Progenitor cell of endocrine pancreas (in vitro differentiated cells): Measurements from ENCODE around the gene BMP15. TPM values are rescaled to one million over a fixed set of nuclear protein-coding genes. Genes with fewer than 3 reads are reported as not detected.

Source experiments
- DNase-seq: peaks from one replicate; pipeline ENCODE4 v3.0.0; 2021; ENCODE audit warnings: low spot score; ENCODE audit not compliant: unreplicated experiment
- H3K27ac Mint-ChIP-seq: 2 replicates; pipeline ENCODE4 v1.8.0; 2021; ENCODE audit warnings: mild to moderate bottlenecking, moderate library complexity, mixed read lengths
- H3K27me3 Mint-ChIP-seq: 2 replicates; pipeline ENCODE4 v1.8.0; 2021; ENCODE audit warnings: mixed read lengths
- H3K36me3 Mint-ChIP-seq: 2 replicates; pipeline ENCODE4 v1.8.0; 2022; ENCODE audit warnings: mixed read lengths; ENCODE audit not compliant: insufficient read depth
- H3K4me1 Mint-ChIP-seq: 2 replicates; pipeline ENCODE4 v1.8.0; 2021; ENCODE audit warnings: low read depth, mixed read lengths
- H3K4me3 Mint-ChIP-seq: 2 replicates; pipeline ENCODE4 v1.8.0; 2021; ENCODE audit warnings: low read depth, mild to moderate bottlenecking, moderate library complexity, mixed read lengths
- H3K9me3 Mint-ChIP-seq: 2 replicates; pipeline ENCODE4 v1.8.0; 2021; ENCODE audit warnings: low read depth, mixed read lengths
- CTCF ChIP-seq: fragments of 200-600 bp; sonication (generic); IDR thresholded peaks from one replicate; pipeline ENCODE4 v1.5.0; 2021; ENCODE audit warnings: antibody characterized with exemption, mild to moderate bottlenecking; ENCODE audit not compliant: unreplicated experiment
- long read RNA-seq: library from polyadenylated mRNA; unstranded; transcript quantifications from one replicate; pipeline ENCODE4 v2.0.0, GENCODE V29; 2020
- total RNA-seq: library from RNA; stranded (reverse); gene quantifications from 2 replicates; pipeline ENCODE4 v1.2.1, GENCODE V29; 2021

Gene BMP15
- not detected in 2 replicates for total RNA-seq
- long read RNA-seq: 0 reads

DNA sequence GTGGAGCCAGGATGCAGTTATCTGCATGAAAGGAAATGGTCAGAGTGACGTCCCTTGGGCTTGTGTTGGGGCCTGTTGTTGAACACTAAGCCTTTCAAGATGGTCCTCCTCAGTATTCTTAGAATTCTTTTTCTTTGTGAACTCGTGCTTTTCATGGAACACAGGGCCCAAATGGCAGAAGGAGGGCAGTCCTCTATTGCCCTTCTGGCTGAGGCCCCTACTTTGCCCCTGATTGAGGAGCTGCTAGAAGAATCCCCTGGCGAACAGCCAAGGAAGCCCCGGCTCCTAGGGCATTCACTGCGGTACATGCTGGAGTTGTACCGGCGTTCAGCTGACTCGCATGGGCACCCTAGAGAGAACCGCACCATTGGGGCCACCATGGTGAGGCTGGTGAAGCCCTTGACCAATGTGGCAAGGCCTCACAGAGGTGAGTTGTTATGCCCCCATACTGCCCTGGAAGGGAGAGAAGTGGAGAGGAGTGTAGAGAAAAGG, at the start of gene BMP15:
BMP15 (plus strand) TSS at position 51 of the 492 bp plus-strand sequence; CDS start at position 100, 49 bp downstream.
- Mint-ChIP-seq H3K9me3 (peaks cover 13% of the 10 kb centered on the region), H3K4me3 (no peak within 1 kb of the TSS), H3K27me3 (no peaks in the 10 kb centered on the region), H3K36me3 (no peaks in the 10 kb centered on the region), H3K4me1 (no peaks in the 10 kb centered on the region), H3K27ac (no peak within 1 kb of the TSS)
- TF ChIP-seq CTCF: no peak
- DNase-seq: no peak

DNA sequence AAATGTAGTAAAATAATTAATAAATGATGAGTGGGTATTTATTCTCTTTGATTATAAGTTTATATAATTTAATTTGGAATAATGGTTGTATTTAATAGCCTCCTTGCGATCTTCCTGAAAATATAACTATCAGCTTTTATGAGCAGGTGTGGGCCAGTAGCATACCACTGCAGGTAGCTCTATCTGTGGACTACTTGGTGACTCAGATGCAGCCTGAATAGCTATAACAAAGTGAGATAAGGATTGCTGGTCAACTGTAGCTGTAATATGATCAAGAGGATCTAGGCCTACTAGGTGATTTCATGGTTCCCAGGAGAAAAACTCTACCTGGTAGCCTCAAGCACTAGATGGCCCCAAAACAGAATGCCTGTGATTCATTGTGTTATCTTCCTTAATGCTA, 47.1 kb upstream of the BMP15 start:
- TF ChIP-seq CTCF: no peak
- H3K36me3 Mint-ChIP-seq: no peaks in the 10 kb centered on the region
- H3K4me1 Mint-ChIP-seq: peaks cover 1% of the 10 kb centered on the region
- H3K9me3 Mint-ChIP-seq: peaks cover 16% of the 10 kb centered on the region
- no peak overlapping the region for H3K4me3 Mint-ChIP-seq
- no peaks in the 10 kb centered on the region for H3K27me3 Mint-ChIP-seq
- no peak overlapping the region for H3K27ac Mint-ChIP-seq
- no peak for DNase-seq

DNA sequence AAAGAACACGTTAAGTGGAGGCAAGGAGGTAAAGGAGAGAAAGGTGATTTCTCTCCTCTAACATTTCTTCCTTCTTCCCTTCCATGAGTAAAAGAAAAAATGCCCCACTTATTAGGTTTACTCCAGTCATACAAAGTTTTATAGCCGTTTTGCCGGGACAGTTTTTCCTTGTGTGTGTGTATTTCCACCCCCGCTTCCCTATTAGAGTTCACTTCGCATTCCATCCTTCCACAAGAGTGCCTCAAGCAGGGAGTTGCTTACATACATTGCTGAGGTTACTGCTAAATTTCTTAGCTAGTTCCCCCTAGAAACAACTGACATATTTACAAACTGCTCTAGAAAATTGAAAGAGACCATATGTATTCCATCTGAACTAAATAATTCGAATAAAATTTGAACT, 45.2 kb upstream of the BMP15 start:
- peaks cover 15% of the 10 kb centered on the region for H3K9me3 Mint-ChIP-seq
- no peaks in the 10 kb centered on the region for H3K36me3 Mint-ChIP-seq

GRCh38 chrX:50871922-50872453, 38.5 kb upstream of the BMP15 start:
- Mint-ChIP-seq H3K27me3 (no peaks in the 10 kb centered on the region), H3K27ac (no peak overlapping the region), H3K4me3 (no peak overlapping the region), H3K4me1 (peaks cover 1% of the 10 kb centered on the region), H3K9me3 (peaks cover 9% of the 10 kb centered on the region), H3K36me3 (no peaks in the 10 kb centered on the region)
- no peak for DNase-seq
- TF ChIP-seq CTCF: no peak

More for the DNA sequence above, 45.2 kb upstream of the BMP15 start:
- Mint-ChIP-seq H3K27me3 (no peaks in the 10 kb centered on the region), H3K27ac (no peak overlapping the region), H3K4me1 (peaks cover 1% of the 10 kb centered on the region), H3K4me3 (no peak overlapping the region)
- DNase-seq: no peak
- TF ChIP-seq CTCF: no peak

GRCh38 chrX:50874876-50875275, 35.7 kb upstream of the BMP15 start:
- H3K4me1 Mint-ChIP-seq: no peaks in the 10 kb centered on the region

More at GRCh38 chrX:50874876-50875275, 35.7 kb upstream of the BMP15 start:
- Mint-ChIP-seq H3K9me3 (peaks cover 6% of the 10 kb centered on the region), H3K27me3 (no peaks in the 10 kb centered on the region), H3K4me3 (no peak overlapping the region), H3K27ac (no peak overlapping the region), H3K36me3 (no peaks in the 10 kb centered on the region)
- no peak for DNase-seq
- TF ChIP-seq CTCF: no peak
